Muscle layer of colon (tissue), 2 donors: ENCODE results near the gene EIF4H.

Source experiments
- H3K27ac ChIP-seq: one replicate; pipeline ENCODE4 v1.7.0; 2013; ENCODE audit warnings: low read depth, mild to moderate bottlenecking, low read length, moderate library complexity
- H3K27me3 ChIP-seq, 2 donors: one replicate each; pipeline ENCODE4 v1.7.0; 2013; ENCODE audit warnings: low read length in 2 of 2, mild to moderate bottlenecking in 2 of 2; ENCODE audit not compliant: insufficient read depth in 2 of 2, control insufficient read depth in 1 of 2
- H3K36me3 ChIP-seq: one replicate; pipeline ENCODE4 v1.7.0; 2013; ENCODE audit warnings: mild to moderate bottlenecking, low read length; ENCODE audit not compliant: insufficient read depth
- H3K4me1 ChIP-seq: one replicate; pipeline ENCODE4 v1.7.0; 2013; ENCODE audit warnings: mild to moderate bottlenecking, low read length; ENCODE audit not compliant: insufficient read depth
- H3K4me3 ChIP-seq, 2 donors: one replicate each; pipeline ENCODE4 v1.7.0; 2013; ENCODE audit warnings: low read length in 2 of 2, low read depth in 1 of 2, mild to moderate bottlenecking in 1 of 2, moderate library complexity in 1 of 2
- H3K9ac ChIP-seq: one replicate; pipeline ENCODE4 v1.7.0; 2013; ENCODE audit warnings: low read length
- H3K9me3 ChIP-seq: one replicate; pipeline ENCODE4 v1.7.0; 2013; ENCODE audit warnings: mild to moderate bottlenecking, low read length
- donor health status: abdominal sarcoma.
- donor health status: Adenocarcinoma of cecum.

EIF4H gene

GRCh38 chr7:74178632-74179031, 4.5 kb downstream of the EIF4H start:
- peak overlapping the region; percentile 14 for H3K9ac ChIP-seq
- H3K4me1 ChIP-seq = peaks cover 80% of the 10 kb centered on the region
- H3K4me3 ChIP-seq = no peak overlapping the region
- H3K27ac ChIP-seq = no peak overlapping the region
- H3K36me3 ChIP-seq = no peaks in the 10 kb centered on the region
- no peaks in the 10 kb centered on the region for H3K9me3 ChIP-seq
- H3K27me3 ChIP-seq = no peaks in the 10 kb centered on the region

GRCh38 chr7:74179935-74180604, 5.9 kb downstream of the EIF4H start:
- no peak overlapping the region for H3K4me3 ChIP-seq
- H3K27ac ChIP-seq = no peak overlapping the region
- H3K9me3 ChIP-seq = no peaks in the 10 kb centered on the region
- peaks cover 92% of the 10 kb centered on the region for H3K4me1 ChIP-seq
- no peaks in the 10 kb centered on the region for H3K36me3 ChIP-seq
- no peaks in the 10 kb centered on the region for H3K27me3 ChIP-seq
- H3K9ac ChIP-seq = no peak overlapping the region

GRCh38 chr7:74180866-74181265, 6.7 kb downstream of the EIF4H start:
- Histone ChIP-seq H3K4me3 (no peak overlapping the region), H3K27me3 (no peaks in the 10 kb centered on the region), H3K4me1 (peaks cover 93% of the 10 kb centered on the region), H3K9ac (no peak overlapping the region), H3K27ac (no peak overlapping the region), H3K36me3 (no peaks in the 10 kb centered on the region), H3K9me3 (no peaks in the 10 kb centered on the region)

GRCh38 chr7:74181821-74182220, 7.7 kb downstream of the EIF4H start:
- Histone ChIP-seq H3K27ac (no peak overlapping the region), H3K9me3 (no peaks in the 10 kb centered on the region)

DNA sequence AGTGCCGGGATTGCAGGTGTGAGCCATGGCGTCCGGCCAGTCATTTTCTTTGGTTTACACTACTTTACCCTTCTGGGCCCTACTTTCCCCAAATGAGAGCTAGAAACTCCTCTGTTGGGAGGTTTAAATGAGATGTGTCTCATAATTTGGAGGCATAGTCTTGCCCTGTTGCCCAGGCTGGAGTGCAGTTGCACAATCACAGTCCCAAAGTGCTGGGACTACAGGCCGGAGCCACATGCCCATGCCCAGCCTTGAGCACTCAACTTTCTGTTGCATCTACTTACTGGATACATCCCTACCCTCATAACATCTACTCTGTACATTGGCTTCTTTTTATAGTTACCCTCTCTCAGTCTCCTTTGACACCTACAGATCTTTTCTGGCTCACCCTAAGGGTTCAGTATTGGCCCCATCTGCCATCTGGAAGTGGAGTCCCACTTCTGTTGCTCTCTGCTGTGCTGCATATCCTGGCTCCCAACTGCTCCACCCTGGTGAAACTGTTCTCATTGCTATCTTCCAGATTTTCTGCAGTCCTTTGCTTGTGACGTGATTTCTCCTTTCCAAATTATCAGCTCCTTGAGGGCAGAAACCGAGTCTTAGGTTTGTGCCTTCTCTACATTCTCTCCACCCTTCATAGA, 8.4 kb downstream of the EIF4H start:
- Histone ChIP-seq H3K4me3 (no peak overlapping the region), H3K9me3 (no peaks in the 10 kb centered on the region), H3K36me3 (peaks cover 1% of the 10 kb centered on the region), H3K27me3 (no peaks in the 10 kb centered on the region), H3K4me1 (peaks cover 91% of the 10 kb centered on the region), H3K27ac (no peak overlapping the region), H3K9ac (no peak overlapping the region)

More at GRCh38 chr7:74181821-74182220, 7.7 kb downstream of the EIF4H start:
- H3K36me3 ChIP-seq = no peaks in the 10 kb centered on the region
- no peaks in the 10 kb centered on the region for H3K27me3 ChIP-seq
- peaks cover 91% of the 10 kb centered on the region for H3K4me1 ChIP-seq
- H3K9ac ChIP-seq = no peak overlapping the region
- no peak overlapping the region for H3K4me3 ChIP-seq

GRCh38 chr7:74183142-74183541, 9.0 kb downstream of the EIF4H start:
- H3K4me1 ChIP-seq = peaks cover 91% of the 10 kb centered on the region

DNA sequence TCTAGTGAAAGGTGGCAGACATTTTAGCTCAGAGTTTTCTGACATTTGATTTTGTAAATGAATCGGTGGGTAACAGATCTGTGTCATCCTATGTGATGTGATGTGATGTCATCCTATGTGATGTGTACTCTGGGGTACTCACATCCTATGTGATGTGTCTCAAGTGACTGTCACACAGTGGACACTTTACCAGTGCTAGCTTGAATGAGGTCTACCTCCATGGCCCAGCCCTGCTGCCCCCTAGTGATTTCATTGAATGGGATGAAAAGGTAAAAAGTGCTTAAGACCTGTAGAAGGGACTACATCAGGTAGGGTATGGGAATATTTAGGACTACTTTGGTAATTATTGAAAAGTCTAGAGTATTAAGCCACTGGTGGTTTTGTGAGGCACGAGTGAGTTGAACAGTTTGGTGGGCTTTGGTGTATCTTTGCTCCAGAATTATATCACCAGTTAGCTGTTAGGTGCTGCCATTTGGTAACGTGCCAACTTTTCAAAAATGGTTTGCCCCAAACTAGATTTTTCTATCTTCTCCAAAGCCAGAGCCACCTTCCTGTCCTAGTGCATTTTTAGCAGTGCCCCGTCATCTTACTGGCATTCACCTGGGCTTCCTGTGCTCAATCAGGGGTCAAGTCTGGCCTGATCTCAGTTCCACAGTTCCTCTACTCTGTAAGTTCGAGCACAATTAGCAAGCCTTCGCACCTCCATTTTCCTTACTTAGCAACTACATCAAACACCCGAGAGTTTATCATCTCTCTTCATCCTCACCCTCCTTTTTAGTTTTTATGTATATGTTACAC, 9.7 kb downstream of the EIF4H start:
- H3K4me3 ChIP-seq = no peak overlapping the region
- H3K9me3 ChIP-seq = no peaks in the 10 kb centered on the region
- H3K4me1 ChIP-seq = peaks cover 91% of the 10 kb centered on the region
- H3K27ac ChIP-seq = no peak overlapping the region
- H3K27me3 ChIP-seq = no peaks in the 10 kb centered on the region
- no peak overlapping the region for H3K9ac ChIP-seq
- H3K36me3 ChIP-seq = peaks cover 14% of the 10 kb centered on the region

More at GRCh38 chr7:74183142-74183541, 9.0 kb downstream of the EIF4H start:
- H3K4me3 ChIP-seq = no peak overlapping the region
- no peak overlapping the region for H3K27ac ChIP-seq
- H3K9ac ChIP-seq = no peak overlapping the region
- H3K27me3 ChIP-seq = no peaks in the 10 kb centered on the region
- no peaks in the 10 kb centered on the region for H3K9me3 ChIP-seq
- peaks cover 7% of the 10 kb centered on the region for H3K36me3 ChIP-seq

- Histone ChIP-seq H3K4me1 (peaks cover 82% of the 10 kb centered on the region), H3K27me3 (no peaks in the 10 kb centered on the region), H3K27ac (no peak overlapping the region), H3K36me3 (peaks cover 25% of the 10 kb centered on the region), H3K9me3 (no peaks in the 10 kb centered on the region), H3K9ac (no peak overlapping the region), H3K4me3 (no peak overlapping the region)
These were observed 10.9 kb downstream of the EIF4H start for GRCh38 chr7:74185016-74185415.

DNA sequence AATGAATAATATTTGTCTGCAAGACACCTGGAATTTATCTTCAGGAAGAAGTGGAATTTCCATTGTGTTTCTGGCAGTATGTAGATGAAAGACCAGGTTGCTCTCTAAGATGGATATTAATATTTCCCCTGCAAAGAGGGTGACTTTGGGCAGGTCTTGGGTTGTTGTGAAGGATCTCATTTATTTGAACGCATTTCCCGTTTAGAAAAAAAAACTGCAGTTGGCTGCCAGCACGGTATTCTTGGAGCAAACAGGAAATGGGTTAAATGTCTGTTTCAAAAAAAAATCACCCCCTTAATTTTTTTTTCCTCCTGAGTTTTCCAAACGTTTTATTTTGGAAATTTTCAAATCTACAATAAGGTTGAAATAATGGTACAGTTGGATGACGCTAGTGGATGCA, 11.5 kb downstream of the EIF4H start:
- Histone ChIP-seq H3K9me3 (no peaks in the 10 kb centered on the region), H3K4me1 (peaks cover 76% of the 10 kb centered on the region), H3K4me3 (no peak overlapping the region), H3K27me3 (no peaks in the 10 kb centered on the region), H3K9ac (no peak overlapping the region), H3K36me3 (peaks cover 32% of the 10 kb centered on the region), H3K27ac (no peak overlapping the region)

DNA sequence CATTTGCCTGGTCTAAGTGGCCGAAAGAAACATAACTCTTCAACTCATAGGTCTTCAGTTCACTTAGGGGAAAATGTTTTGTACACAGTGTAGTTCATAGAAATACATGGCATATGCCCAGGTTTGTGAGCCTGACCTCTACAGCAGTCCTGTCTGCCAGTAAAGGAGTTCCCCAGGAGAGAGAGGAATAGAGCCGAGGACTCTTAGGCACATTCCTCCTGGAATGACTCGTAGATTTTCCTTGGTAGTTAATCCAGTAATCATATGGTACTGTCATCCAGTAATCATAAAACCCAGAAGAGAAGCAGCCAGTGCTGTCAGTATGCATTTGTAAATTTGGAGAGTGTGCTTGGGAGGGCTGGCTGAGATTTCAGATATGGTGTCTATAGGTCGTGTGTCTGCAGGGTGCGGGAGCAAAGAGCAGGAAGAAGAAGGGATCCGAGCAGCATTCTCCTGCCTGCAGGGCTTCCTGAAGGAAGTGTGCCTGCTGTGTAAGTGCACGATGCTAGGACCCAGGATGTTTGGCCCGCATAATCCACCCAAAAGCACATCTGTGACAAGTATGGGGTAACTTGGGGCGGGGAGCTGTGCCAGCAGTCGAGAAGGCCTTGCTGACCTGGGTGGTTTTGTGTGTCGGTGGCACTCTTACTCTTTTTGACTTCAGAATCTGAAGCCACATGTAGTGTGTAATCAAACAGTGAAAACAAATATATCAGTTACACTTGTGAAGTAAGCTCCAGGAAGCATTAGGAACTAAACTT, 13.9 kb downstream of the EIF4H start:
- peak overlapping the region; percentile 0 for H3K9ac ChIP-seq
- H3K27me3 ChIP-seq = no peaks in the 10 kb centered on the region
- peaks cover 55% of the 10 kb centered on the region for H3K36me3 ChIP-seq
- H3K4me1 ChIP-seq = peaks cover 55% of the 10 kb centered on the region
- no peaks in the 10 kb centered on the region for H3K9me3 ChIP-seq
- no peak overlapping the region for H3K4me3 ChIP-seq
- peak overlapping the region; percentile 43 for H3K27ac ChIP-seq

DNA sequence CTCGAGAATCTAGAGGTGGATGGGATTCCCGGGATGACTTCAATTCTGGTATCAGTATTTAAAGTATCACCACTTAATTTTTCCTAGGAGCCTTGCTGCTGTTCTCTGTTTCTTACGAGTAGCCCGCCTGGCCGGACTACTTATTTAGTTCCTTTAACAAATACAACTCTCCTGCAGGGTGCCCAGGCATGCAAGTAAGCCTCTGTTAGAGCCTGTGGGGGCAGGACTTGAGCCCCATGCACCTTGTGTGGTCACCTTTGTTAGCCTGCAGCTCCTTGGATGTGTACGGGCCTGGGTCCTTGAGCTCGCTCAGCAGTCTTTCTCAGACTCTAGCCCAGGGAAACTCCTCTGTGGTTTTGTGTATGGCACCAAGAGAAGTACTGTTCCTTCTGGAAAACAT, 16.1 kb downstream of the EIF4H start:
- H3K4me1 ChIP-seq = peaks cover 36% of the 10 kb centered on the region
- no peak overlapping the region for H3K27ac ChIP-seq
- H3K27me3 ChIP-seq = no peaks in the 10 kb centered on the region
- no peak overlapping the region for H3K9ac ChIP-seq
- no peak overlapping the region for H3K4me3 ChIP-seq
- no peaks in the 10 kb centered on the region for H3K9me3 ChIP-seq
- peaks cover 75% of the 10 kb centered on the region for H3K36me3 ChIP-seq
